GM18517 (cell line): ENCODE results near the gene FKBP1B.
"Not testable (repeated sequence)": the region's sequence is repeated elsewhere in the genome, so short reads cannot be mapped to it uniquely, and the experiment has no call there.

Experiments
- ATAC-seq: cut with Tn5 transposase; IDR thresholded peaks from one replicate; pipeline ENCODE4 v1.9.1; 2021; ENCODE audit warnings: mild to moderate bottlenecking, moderate library complexity; ENCODE audit not compliant: unreplicated experiment

FKBP1B gene

GRCh38 chr2:24049485-24050021 is at the start of gene FKBP1B:
TSS of gene FKBP1B (plus strand) at chr2:24049741. CDS start at chr2:24049850, 109 bp downstream.
- ATAC-seq = no peak

GRCh38 chr2:24007693-24008092 is 41.8 kb upstream of the FKBP1B start:
- no peak for ATAC-seq

- no peak for ATAC-seq
Observed at GRCh38 chr2:24008672-24009366, 40.7 kb upstream of the FKBP1B start.

- ATAC-seq = no peak
Observed at GRCh38 chr2:24009367-24009679, 40.2 kb upstream of the FKBP1B start.

GRCh38 chr2:24009680-24010476 is 39.7 kb upstream of the FKBP1B start, which contains the start of gene MFSD2B:
TSS of gene MFSD2B (plus strand) at chr2:24010085. CDS start at chr2:24010097, 12 bp downstream.
- ATAC-seq = no peak

- ATAC-seq = no peak
Observed at GRCh38 chr2:24010477-24011249, 38.9 kb upstream of the FKBP1B start.

- ATAC-seq = no peak
Observed at GRCh38 chr2:24011250-24012104, 38.1 kb upstream of the FKBP1B start.

- no peak for ATAC-seq
Observed at GRCh38 chr2:24012521-24013188, 36.9 kb upstream of the FKBP1B start.

- not testable (repeated sequence) for ATAC-seq
Observed at GRCh38 chr2:24014902-24015301, 34.6 kb upstream of the FKBP1B start.

- no peak for ATAC-seq
Observed at GRCh38 chr2:24015562-24016375, 33.8 kb upstream of the FKBP1B start.

GRCh38 chr2:24016376-24016761 is 33.2 kb upstream of the FKBP1B start:
- no peak for ATAC-seq

- ATAC-seq = no peak
Observed at GRCh38 chr2:24016853-24017703, 32.5 kb upstream of the FKBP1B start.

- ATAC-seq = no peak
Observed at GRCh38 chr2:24017711-24018110, 31.8 kb upstream of the FKBP1B start.

GRCh38 chr2:24018241-24018640 is 31.3 kb upstream of the FKBP1B start:
- no peak for ATAC-seq

GRCh38 chr2:24019729-24020128 is 29.8 kb upstream of the FKBP1B start:
- no peak for ATAC-seq

GRCh38 chr2:24020244-24020643 is 29.3 kb upstream of the FKBP1B start:
- no peak for ATAC-seq

GRCh38 chr2:24021122-24021998 is 28.2 kb upstream of the FKBP1B start:
- ATAC-seq = no peak
